ENCODE measurements around the gene KCTD15.

Gene KCTD15

GRCh38 chr19:33772102-33772857, 24.4 kb upstream of the KCTD15 start:
- DNase-seq = no peak

GRCh38 chr19:33772858-33773180, 23.9 kb upstream of the KCTD15 start:
- DNase-seq = no peak

- no peak for DNase-seq
These were observed 22.7 kb upstream of the KCTD15 start for GRCh38 chr19:33773704-33774624.

- DNase-seq = no peak
These were observed 21.9 kb upstream of the KCTD15 start for GRCh38 chr19:33774751-33775150.

DNA sequence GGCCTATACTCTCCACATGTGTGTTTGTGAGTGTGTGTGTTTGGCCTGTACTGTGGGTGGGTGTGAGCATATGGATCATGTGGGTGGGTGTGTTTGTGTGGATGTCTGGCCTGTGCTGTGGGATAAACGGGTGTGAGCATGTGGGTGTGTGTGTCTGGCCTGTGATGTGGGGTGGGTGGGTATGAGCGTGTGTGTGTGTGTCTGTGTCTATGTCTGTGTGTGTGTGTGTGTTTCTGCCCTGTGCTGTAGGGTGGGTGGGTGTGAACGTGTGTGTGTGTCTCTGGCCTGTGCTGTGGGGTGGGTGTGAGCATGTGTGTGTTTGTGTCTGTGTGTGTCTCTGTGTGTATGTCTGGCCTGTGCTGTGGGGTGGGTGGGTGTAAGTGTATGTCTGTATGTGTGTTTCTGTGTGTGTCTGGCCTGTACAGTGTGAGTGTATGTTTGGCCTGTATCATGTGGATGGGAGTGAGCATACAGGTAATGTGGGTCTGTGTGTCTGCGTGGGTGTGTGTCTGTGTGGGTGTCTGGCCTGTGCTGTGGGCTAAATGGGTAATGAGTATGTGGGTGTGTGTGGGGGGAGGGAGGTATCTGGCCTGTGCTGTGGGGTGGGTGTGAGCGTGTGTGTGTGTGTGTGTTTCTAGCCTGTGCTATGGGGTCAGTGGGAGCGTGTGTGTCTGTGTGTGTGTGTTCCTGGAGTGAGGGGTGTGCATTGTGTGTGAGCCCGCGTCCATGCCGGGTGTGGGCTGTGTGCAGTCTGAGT, 20.8 kb upstream of the KCTD15 start:
- no peak for DNase-seq

DNA sequence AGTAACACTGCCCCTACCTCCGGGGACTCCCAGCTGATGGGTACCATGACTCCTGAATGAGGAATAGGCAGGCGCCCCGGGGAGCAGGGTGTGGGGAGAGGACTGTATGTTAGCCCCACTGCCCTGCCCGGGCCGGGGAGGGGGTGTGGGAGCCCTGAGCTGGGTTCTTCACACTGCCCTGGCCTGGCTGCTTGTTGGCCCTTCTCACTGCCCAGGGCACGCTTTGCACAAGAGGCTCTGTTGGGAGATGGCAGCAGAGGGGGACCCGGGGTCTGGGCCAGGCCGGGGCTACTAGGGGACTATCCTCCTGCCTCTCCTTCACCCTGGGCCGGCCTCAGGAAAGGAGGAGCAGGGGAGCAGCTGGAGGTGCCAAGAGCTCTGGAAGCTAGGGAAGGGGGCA, 19.3 kb upstream of the KCTD15 start:
- DNase-seq = no peak

- DNase-seq = no peak
These were observed 18.9 kb upstream of the KCTD15 start for GRCh38 chr19:33777753-33778088.

GRCh38 chr19:33778089-33778791, 18.4 kb upstream of the KCTD15 start:
- DNase-seq = peak; percentile 96

DNA sequence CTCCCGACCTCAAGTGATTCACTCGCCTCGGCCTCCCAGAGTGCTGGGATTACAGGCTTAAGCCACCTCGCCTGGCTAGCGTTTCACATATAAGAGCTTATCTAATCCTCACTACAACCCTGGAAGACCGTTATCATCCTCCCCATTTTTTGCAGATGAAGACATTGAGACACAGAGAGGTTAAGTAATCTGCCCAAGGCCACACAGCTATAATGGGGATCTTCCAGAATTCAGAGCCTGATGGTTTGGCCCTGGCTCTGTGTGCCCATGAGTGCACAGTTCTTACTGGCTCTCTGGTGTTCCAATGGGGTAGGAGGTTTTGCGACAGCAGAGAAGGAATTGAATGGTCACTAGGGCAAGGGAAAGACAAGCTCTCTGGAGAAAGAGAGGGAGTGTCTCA, 16.8 kb upstream of the KCTD15 start:
- DNase-seq = no peak

- no peak for DNase-seq
These were observed 16.4 kb upstream of the KCTD15 start for GRCh38 chr19:33780251-33780650.

- DNase-seq = peak; percentile 37
These were observed 15.9 kb upstream of the KCTD15 start for GRCh38 chr19:33780746-33781145.

DNA sequence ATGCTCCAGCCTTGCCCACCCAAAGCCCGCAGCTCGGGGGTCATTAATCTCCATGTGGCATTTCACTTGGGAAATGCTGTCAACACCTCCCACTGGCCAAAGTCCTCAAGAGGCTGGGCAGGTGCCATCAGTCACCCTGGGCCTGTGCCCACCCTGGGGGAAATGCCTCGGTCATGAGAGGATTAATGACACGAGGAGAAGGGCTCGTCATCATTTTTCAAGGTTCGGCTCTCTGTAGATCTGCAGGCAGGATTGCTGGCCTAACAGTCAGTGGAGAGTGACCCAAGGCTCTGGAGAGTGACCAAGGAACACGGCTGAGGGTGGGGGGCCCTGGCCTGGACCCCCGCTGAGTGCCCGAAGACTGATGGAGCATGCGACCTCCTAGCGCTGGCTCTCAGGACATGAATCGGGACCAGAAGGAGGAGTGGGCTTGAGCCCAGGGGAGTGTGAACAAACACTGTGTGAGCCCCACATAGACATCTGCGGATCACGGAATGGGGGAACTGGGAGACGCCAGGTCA, 15.2 kb upstream of the KCTD15 start:
- DNase-seq = no peak

DNA sequence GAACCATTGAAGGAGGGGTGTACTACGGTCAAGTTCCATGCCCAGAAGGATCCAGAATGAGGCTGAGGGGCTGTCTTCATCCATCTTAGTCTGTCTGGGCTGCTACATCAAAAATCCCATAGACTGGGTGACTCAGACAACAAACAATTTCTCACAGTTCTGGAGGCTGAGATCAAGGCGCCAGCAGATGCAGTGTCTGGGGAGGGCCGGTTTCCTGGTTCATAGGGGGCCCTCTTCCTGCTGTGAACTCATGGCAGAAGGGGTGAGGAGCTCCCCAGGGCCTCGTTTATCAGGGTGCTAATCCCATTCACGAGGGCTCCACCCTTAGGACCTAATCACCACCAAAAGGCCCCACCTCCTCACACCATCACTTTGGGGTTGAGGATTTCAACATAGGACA, 14.7 kb upstream of the KCTD15 start:
- DNase-seq = no peak

DNA sequence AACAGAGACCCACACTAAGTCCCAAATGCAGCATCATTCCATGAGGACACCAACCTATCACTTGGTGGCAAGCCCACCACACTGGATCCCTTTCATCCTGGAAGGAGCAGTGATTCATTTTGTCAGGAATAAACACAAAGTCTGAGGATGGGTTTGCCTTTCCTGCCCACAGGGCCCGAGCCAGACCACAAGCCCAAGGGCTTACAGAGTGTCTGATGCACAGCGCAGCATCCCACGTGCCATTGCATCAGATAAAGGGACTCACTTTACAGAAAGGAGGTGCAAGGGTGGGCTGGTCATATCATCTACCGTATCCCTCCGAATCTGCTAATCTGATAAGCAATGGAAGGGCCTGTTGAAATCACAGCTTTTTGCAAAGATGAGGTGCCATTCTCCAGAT, 12.2 kb upstream of the KCTD15 start:
- DNase-seq = no peak

GRCh38 chr19:33785795-33786194, 10.9 kb upstream of the KCTD15 start:
- DNase-seq = no peak

DNA sequence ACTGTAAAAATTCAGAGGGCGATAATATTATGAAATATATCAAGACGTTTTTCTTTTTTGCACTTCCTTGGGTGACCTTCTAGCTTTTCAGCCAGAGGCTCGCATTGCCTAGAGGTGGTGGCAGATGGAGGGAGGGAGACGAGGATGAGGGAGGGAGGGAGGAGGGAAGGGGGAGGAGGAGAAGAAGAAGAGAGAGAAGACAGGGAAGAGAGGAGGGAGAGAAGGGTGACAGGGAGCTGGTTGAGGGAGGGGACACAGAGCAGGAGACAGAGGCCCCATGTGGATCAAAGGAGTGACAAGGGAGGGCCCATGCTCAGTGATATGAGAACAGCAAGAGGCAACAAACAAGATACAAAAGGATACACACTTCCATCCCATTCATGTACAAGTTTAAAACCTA, 8.0 kb upstream of the KCTD15 start:
- DNase-seq = no peak

- DNase-seq = no peak
These were observed 7.3 kb upstream of the KCTD15 start for GRCh38 chr19:33789344-33789743.

- DNase-seq = peak; percentile 83
These were observed 1.8 kb upstream of the KCTD15 start for GRCh38 chr19:33794683-33795369.

GRCh38 chr19:33795370-33796163, 1.1 kb upstream of the KCTD15 start:
- peak; percentile 93 for DNase-seq

GRCh38 chr19:33797802-33798671, 1.4 kb downstream of the KCTD15 start:
- peak; percentile 71 for DNase-seq
